Measurements from ENCODE around the gene SLIT3.
"Not testable (repeated sequence)": the region's sequence is repeated elsewhere in the genome, so short reads cannot be mapped to it uniquely, and the experiment has no call there.

SLIT3 gene

GRCh38 chr5:168654211-168654721, 646.7 kb downstream of the SLIT3 start:
- DNase-seq = peak; percentile 2 to 4

- DNase-seq = no peak
These were observed 647.3 kb downstream of the SLIT3 start for GRCh38 chr5:168653626-168654025.

GRCh38 chr5:168651648-168652047, 649.3 kb downstream of the SLIT3 start:
- no peak for DNase-seq

- DNase-seq = no peak
These were observed 651.6 kb downstream of the SLIT3 start for GRCh38 chr5:168649306-168649705.

- DNase-seq = no peak
These were observed 652.4 kb downstream of the SLIT3 start for GRCh38 chr5:168648576-168648975.

GRCh38 chr5:168648016-168648415, 652.9 kb downstream of the SLIT3 start:
- DNase-seq = no peak

GRCh38 chr5:168647083-168647482, 653.9 kb downstream of the SLIT3 start:
- no peak for DNase-seq

- DNase-seq = no peak
These were observed 654.6 kb downstream of the SLIT3 start for GRCh38 chr5:168646335-168646734.

GRCh38 chr5:168645195-168645594, 655.7 kb downstream of the SLIT3 start:
- no peak for DNase-seq

GRCh38 chr5:168642019-168642418, 658.9 kb downstream of the SLIT3 start:
- no peak for DNase-seq

GRCh38 chr5:168638846-168639245, 662.1 kb downstream of the SLIT3 start:
- not testable (repeated sequence) for DNase-seq

GRCh38 chr5:168637793-168638192, 663.1 kb downstream of the SLIT3 start:
- no peak for DNase-seq

GRCh38 chr5:168637281-168637680, 663.7 kb downstream of the SLIT3 start:
- no peak for DNase-seq

GRCh38 chr5:168630958-168631357, 670.0 kb downstream of the SLIT3 start:
- DNase-seq = not testable (repeated sequence)

GRCh38 chr5:168624850-168625364, 676.0 kb downstream of the SLIT3 start:
- DNase-seq = no peak

- DNase-seq = no peak
These were observed 680.1 kb downstream of the SLIT3 start for GRCh38 chr5:168620807-168621206.

- no peak for DNase-seq
These were observed 686.3 kb downstream of the SLIT3 start for GRCh38 chr5:168614661-168615060.

- no peak for DNase-seq
These were observed 686.9 kb downstream of the SLIT3 start for GRCh38 chr5:168613996-168614395.

GRCh38 chr5:168613396-168613795, 687.5 kb downstream of the SLIT3 start:
- no peak for DNase-seq

- DNase-seq = no peak
These were observed 687.9 kb downstream of the SLIT3 start for GRCh38 chr5:168612996-168613395.

GRCh38 chr5:168612123-168612522, 688.8 kb downstream of the SLIT3 start:
- no peak for DNase-seq
